GM18907 (cell line): ENCODE data around the gene AMBRA1.

Source experiments
- ATAC-seq: cut with Tn5 transposase; IDR thresholded peaks from one replicate; pipeline ENCODE4 v1.9.1; 2021; ENCODE audit warnings: mild to moderate bottlenecking, moderate library complexity; ENCODE audit not compliant: unreplicated experiment

The AMBRA1 gene

DNA sequence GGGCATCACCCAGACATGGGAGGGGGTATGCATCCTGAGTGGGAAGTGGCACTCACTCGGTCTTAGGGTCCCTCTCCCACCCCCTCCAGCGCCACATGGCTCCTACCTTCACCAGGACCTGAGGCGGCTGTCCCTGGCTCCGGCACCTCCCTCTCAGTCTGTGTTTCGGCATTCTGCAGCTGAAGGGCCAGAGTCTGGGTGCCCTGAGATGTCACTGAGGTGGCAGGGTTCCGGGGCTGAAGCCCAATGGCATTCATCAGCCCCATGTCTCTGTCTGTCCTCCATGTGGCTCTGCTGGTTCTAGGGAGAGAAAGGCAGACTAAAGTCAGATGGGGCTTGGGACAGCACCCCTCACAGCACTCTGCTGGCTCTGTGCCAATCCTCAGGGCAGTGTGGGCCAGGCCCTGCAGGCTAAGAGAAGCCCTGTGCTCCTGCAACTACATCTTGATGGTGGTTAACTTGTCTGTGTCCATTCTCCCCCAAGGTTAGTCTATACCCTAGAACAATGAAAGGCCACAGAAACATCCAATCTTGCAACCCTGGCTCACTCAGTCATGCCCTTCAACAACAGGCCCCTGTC lies 185.3 kb downstream of the AMBRA1 start:
- ATAC-seq = no peak

DNA sequence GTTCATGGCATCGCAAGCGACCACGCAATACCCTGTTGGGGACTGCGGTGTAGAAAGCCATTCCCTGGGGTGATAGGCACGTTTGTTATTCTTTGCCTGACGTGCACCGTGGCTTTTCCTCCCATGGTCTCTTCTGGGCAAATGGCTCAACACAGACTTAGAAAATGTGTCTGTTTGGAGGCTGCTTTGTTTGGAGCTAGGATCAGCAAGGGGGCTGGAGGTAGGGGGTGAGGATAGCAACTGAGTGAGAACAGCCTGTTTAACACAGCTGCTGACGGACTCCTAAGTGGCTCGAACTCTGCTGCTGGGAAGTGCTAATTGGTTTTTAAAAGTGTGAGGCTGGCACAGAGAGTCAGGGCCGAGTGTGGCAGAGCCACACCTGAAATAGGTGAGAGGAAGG lies 186.2 kb downstream of the AMBRA1 start:
- ATAC-seq = no peak

DNA sequence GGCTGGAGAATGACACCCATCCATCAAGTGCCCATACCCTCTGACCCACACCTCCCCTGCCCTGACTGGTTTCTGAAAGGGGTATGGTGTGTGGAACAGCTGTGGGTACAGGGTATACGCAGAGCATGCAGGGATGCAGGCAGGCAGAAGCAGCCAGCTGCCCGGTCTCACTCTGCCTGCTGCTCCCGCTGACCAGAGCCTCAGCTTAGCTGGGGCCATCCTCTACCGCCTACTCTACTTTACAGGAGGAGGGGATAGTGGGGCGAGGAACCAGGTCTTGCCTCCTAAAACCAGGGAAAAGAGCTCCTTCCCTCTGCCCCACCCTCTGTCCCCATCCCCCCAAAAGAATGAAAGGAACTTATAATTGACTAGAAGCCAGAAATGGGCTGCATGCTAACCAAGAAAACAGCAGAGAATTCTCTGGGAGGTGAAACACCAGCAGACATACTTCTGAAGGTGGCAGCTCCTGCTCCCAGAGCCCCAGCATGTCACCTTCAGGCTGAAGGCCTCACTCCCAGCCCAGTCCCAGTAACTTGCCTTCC lies 189.3 kb downstream of the AMBRA1 start:
- ATAC-seq = no peak

DNA sequence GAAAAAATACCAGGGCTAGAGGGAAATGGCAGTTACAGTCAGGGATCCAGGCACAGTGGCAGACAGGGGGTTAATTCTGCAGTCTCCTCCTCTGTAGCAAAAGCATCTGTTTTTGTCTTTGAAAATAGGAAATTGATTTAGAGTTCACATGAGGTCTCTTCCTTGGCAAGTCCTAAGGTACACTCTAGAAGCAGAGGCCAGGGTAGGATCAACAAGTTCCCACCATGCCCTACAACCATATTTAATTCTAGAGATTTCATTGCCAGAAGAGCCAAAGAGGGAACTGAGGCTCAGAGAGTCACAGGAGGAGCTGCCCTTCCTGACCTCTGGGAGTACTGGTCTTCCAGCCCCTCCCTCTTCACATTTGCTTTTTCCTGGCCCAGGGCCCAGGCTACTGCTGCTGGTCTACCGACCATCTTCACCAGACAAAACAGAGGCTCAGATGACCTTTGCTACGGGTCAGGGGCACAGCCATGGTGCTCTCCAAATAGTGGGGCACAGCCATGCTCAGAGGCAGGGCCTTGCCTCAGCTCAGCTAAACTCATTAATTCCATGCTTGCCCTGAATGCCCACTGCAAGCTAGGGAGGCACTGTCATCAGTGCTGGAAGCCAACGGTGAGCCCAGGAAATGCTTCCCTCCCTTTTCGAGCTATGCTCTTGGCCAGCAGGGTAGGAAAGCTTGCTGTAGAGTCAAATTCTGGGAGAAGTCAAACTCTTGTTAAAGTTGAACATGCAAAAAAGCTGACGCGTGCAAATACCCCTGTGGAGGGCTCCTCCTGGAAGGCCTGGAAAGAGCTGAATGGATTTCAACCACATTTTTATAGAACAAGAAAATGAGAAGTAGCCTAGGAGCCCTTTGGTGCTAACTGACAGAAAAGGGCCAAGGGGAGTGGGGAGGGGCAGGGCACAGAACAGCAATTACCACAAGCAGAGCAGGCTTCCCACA lies 190.6 kb downstream of the AMBRA1 start:
- ATAC-seq = no peak

DNA sequence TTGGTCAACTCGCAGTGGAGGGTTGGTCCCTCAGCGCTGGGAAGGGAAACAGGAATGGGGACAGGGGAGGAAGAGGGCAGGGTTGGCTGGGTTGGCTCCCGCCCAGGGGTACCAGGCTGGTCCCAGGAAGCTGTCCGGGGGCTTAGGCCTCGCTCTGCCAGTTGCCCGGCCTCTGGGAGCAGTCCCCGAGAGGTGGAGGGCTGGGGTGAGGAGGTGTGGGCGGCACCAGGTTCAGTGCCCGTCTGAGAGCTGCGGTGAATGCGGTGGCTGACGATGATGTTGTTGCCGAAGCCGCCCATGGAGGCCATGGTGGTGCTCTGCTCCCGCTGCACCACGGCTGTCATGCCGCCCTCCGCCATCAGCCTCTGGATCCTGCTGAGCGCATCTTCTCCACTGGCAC lies 196.3 kb downstream of the AMBRA1 start:
- no peak for ATAC-seq

DNA sequence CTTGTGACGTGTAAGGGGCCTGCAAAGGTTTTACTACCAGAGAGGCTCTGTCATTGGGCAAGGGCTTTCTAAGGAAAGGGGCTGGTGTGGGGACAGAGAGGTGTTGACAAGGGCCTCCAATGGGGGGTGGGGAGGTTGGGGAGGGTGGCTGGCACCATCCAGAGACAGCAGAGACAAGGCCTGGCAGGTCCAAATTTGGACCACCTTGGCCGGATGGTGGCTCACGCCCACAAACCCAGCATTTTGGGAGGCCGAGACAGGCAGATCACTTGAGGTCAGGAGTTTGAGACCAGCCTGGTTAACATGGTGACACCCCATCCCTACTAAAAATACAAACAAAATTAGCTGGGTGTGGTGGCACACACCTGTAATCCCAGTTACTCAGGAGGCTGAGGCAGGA lies 200.1 kb downstream of the AMBRA1 start:
- ATAC-seq = no peak

DNA sequence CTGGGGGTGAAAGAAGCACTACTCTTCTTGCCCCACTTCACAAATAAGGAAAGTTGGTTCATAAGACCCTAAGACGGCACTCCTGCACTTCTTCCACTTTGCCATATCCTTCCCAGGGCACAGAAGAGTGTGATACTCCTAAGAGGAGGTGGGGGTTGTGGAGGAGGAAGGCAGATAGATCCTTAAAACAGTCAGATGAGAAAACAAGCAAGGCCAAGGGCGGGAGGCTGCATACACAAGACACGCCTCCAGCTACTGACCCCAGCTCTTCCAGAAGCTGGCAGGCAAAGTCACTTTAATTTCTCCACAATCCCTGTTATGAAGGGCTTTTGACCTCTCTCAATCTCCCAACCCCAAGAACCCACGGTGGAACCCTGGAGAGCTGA lies 200.6 kb downstream of the AMBRA1 start:
- no peak for ATAC-seq

DNA sequence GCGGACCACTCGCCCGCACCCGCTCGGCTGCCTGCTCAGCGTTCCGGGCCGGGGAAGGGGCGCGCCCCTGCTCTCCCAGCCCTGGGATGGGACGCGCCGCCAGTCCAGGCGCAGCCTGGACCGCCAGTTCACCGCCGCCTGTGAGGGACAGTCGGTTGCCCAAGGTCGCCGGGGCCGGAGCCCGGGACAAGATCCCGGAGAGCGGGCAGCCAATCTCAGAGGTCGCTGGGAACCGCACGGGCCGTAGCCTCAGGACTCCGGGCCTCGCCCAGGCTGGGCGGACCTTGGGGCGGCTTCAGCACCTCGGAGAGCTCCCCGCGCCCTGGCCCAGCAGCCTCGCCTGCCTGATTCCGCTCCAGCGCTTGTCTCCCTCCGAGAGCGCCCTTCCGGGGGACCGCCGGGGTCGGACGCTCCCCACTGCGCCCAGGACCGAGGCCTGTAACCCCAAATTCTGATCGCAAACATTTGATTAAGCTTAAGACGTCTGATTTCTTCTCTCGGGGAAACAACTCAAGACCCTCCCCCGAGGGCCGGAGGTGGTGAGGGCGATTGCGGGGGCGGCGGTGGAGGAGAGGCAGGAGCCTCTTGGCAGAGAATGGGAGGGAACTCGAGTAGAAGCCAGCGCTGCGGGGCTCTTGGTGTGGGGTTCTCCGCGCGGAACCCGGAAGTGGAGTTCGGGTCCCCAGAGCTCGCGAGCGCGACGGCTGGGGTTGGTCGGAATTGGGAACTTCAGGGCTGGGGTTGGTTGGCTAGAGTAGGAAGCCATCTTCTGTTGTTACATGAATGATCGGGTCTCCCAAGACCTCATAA lies 201.2 kb downstream of the AMBRA1 start:
- ATAC-seq = peak; percentile 64

DNA sequence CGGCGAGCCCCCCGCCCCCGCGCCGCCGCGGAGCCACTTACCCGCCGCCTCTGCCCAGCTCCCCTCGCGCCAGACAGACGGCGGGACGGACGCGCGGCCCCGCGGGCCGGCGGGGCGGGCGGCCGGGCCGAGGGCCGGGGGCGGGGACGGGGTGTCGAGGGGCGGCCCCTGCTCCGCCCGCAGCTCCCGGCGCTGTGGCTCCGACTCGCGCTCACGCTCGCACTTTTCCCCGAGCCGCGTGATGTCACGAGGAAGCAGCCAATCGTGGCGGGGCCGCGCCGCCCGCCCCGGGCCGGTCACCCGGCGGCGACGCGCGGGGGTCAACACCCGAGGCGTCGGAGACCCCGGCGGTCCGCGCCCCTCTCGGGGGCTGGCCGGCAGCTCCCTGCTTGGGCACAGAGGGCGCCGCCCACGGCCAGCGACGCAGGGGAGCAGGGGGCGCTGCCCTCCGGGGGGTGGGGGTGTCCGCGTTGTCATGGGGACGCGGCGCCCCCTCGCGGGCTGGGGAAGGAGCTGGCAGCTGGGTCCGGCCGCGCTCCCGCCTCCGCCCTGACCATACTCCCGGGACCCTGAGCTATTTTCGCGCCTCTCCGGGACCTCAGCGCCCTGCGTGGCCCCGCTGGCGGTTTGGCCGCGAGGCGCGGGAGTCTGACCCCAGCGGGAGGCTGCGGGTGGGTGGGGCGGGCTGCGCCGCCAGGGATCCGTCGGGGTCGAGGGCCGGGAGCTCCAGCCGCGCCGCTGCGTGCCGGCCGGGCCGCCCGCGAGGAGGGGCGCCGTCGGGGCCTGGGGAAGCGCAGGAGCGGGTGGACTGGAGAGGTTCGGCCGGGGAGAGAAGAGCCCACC lies 202.0 kb downstream of the AMBRA1 start, which contains the start of gene CHRM4:
TSS of gene CHRM4 (minus strand) at position 199 of the 843 bp plus-strand sequence. CDS start 5,219 bp downstream, outside the sequence.
- ATAC-seq = no peak

DNA sequence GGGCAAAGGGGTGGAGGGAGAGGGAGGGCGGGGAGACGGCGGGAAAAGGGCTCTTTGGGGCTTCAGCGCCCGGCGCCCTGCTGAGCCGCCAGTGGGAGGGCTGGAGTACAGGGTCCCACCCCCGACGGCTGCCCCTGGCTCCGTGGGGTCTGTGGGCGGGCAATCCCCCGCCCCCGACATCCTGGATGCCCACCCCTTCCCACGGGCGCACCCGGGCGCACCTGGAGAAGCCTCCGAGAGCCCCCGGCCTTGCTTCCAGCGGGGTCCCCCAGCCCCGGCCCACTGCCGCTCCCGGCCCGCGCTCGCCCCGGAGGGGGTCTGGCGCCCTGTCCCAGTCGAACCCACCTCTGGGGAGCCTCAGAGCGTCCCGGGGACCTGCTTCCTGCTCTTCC lies 202.6 kb downstream of the AMBRA1 start:
- ATAC-seq = no peak

DNA sequence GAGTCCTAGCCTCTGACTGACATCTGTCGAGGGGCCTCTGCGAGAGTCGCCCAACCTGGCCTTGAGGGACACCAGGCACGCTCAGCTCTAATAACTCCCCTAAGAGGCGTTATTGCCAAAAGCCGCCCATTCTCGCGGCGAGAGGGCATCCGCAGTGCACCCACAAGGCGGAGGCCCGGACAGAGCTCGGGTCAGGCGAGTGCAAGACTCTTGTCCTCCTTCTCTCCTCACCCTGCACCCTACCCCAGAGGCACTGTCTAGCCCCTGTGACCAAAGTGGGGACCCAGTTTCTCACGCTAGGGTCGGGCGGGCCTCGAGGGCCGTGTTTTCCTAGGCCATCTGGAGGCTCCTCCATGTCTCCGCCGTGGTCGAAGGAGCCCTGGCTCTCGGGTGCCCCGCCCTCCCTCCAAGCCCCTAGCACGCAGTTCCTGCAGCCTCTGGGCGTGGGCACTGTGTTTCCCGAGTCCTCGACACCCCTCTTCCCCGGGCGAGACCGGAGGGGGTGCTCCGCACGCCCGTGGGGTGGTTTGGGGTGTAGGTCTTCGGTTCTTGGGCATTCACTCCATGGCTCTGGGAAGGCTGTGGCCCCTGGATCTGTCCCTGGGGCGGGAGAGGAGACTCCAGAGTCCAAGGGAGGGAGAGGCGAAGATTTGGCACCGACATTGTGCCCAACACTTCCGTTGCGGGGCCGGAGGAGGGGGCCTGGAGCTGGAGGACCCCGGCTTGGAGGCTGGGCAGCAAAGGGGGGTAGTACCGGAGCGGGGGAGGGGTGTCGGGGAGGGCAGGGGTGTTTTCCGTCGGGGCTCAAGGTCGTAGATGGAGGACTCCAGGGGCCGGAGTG lies 203.3 kb downstream of the AMBRA1 start:
- ATAC-seq = no peak

DNA sequence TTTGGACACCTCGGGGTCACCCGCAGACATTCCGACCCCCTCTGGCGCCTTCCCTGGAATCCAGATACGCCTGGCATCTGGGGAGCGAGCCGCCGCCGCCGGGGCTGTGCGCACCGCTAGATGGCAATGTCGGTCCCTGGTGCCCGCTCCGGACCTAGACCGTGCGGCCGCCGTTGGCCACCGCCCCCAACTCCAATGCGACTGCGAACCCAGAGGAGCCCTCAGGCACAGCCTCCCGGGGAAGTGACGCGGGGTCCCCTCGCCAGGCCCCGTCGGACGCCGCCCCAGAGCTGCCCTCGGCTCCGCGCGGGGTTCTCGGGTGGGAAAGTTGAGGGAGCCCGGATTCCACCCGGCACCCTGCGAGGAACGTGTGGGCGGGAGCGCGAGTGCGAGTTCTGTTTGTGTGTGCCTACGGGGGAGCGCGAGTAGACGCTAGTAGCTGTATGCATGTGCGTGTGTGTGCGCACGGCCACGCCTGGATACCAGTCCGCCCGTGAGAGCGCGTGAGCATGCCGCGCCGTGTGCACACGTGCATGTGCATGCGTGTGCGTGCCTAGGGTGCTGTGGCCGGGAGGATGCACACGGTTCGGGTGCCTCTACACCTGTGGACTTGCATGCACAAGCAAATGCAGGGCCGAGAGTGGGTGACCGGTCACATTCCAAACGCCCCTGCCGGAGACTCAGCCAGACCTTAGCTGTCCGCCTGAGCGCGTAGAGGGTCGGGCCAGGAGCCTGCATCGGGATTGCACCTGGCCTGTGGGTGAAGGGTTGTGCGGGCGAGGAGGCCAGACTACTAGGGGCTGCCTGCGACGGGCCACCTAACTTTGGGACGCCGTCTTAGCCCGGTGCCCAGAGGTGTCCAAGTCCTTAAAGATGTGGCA lies 204.1 kb downstream of the AMBRA1 start:
- peak; percentile 57 for ATAC-seq

DNA sequence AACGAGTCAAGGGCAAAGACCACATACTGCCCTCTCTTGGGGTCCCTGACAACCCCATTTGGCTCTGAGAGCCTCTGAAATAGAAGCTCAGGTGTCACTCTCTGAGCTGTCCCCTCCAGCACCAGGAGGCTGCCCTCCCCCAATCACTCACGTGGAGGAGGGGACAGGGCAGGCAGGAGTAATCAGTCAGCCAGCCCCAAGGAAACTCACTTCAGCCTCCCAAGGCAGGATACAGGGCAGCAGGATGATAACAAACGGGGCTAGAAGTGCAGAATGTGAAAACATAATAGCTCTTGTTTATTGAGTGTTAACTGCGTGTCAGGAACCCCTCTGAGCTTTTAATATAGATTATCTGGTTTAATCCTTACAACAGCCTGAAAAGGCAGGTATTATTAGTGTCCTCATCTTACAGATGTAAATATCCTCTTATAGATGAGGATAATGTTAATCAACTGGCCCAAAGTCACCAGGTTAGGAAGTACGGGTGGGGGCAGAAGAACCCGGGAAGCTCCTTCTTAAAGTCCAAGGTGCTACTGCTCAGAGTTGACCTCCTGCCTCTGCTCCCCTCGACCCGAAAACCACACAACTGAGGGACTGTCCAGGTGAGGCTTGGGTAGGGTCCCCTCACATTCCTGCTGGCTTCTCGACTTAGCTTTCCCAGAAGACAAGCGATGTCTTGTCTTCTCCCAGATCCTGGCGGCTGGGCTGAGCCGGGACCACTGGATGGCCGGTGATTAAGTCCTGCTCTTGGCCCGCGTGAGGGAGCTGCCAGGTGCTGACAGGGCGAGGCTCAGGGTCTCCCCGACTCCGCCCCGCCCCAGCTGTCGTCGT lies 205.0 kb downstream of the AMBRA1 start:
- ATAC-seq = no peak

DNA sequence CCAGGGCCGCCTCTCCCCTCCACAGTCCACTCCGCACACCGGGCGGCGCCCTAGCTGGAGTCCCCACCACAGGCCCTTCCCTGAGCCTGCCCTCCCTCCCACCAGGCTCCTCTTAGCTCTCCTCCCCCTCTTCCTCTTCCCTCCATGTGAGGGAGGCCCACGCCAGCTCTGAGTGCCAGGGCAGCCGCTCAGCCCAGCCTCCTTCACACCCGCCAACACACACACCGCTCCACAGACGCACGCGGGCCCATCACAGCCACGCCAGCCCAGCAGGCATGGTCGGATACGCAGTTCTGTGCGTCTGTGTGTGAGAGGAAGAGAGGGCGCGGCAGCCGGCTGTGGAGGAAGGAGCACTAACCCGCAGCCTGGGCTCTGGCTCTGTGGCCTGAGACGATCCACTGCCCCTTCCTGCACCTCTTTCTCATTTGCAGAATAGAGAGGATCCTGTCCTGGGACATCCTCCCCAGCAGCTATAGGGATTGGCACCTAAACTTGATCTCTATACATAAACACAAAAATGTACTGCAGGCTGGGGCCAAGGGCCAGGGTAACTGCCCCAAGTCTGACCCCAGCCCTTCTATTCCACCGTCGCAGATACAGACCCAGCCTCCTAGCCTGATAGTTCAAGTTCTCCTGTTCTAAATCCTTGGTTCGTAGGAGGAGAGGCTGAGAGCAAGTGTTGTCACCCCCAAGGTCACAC lies 205.8 kb downstream of the AMBRA1 start:
- ATAC-seq = no peak

DNA sequence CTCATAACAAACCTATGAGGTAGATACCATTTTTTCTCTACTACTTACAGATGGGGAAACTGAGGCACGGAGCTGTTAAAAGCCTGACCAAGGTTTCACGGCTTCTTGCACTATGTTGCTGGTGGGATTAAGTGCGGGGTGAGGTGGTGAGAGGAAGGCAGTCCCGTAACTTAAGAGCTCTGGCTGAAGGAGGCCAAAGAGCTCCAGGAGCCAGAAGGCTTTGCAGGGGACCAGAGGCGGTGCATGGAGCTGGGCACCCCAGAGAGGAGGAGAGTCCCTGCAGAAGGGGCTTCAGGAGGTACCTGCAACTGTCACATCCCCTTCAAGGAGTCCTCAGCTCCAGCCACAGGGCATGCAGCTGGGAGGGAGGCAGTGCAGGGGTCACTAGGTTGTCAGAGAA lies 206.4 kb downstream of the AMBRA1 start:
- no peak for ATAC-seq

DNA sequence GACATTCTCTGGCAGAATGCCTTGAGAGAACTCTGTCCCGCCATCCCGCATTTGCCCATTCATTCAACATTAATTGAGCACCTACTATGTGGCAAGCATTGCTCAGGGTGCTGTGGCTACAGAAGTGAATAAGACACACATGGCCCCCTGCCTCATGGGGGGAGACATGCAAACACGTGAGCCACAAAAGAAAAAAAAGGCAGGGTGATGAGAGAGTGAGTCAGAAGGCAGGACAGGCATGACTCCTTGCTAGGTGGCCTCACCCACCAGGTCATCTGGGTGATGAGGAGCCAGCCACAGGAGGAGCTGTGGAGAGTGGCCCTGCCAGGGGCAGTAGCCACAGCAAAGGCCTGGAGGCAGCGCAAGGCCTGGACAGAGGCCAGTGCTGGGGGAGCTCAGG lies 207.1 kb downstream of the AMBRA1 start:
- no peak for ATAC-seq

DNA sequence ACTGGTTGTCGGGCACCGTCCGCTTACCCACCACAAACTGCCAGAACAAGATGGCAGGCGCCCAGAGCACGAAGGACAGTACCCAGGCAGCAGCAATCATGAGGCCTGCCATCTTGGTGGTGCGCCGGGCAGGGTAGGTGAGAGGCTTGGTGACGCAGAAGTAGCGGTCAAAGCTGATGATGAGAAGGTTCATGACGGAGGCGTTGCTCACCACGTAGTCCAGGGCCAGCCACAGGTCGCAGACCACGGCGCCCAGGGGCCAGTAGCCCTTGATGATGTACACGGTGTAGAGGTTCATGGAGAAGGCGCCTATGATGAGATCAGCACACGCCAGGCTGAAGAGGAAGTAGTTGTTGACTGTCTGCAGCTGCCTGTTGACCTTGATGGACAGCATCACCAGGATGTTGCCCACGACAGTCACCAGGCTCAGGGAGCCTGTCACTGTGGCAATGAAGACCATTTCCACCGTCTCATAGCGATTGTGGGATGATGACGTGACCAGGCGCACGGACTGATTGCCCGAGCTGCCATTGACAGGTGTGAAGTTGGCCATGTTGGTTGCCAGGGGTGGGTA lies 207.7 kb downstream of the AMBRA1 start:
- ATAC-seq = no peak
